Loucy (cell line): ENCODE measurements around the gene TOB1.

Source experiments
- H2AFZ ChIP-seq: fragments of 200-600 bp; sonication (generic); 2 replicates; pipeline ENCODE4 v1.6.0; 2016; ENCODE audit warnings: antibody characterized with exemption, mild to moderate bottlenecking, low read length, moderate library complexity
- H3F3A ChIP-seq: fragments of 200-600 bp; 2 replicates; pipeline ENCODE4 v1.6.0; 2016; ENCODE audit warnings: antibody characterized with exemption, low read depth, mild to moderate bottlenecking
- H3K27me3 ChIP-seq: fragments of 200-600 bp; sonication (generic); 2 replicates; pipeline ENCODE4 v1.6.1; 2014; ENCODE audit warnings: low read length, mild to moderate bottlenecking; ENCODE audit not compliant: insufficient read depth, poor library complexity, severe bottlenecking
- H3K36me3 ChIP-seq: fragments of 200-600 bp; sonication (generic); 2 replicates; pipeline ENCODE4 v1.6.1; 2016; ENCODE audit warnings: low read length; ENCODE audit not compliant: insufficient read depth
- H3K4me1 ChIP-seq: fragments of 200-600 bp; sonication (generic); 2 replicates; pipeline ENCODE4 v1.5.1; 2014; ENCODE audit warnings: low read length, mild to moderate bottlenecking; ENCODE audit not compliant: insufficient read depth, poor library complexity, severe bottlenecking
- H3K4me2 ChIP-seq: fragments of 200-600 bp; sonication (generic); 2 replicates; pipeline ENCODE4 v1.6.0; 2014; ENCODE audit warnings: antibody characterized with exemption, low read length, low read depth, mild to moderate bottlenecking; ENCODE audit not compliant: poor library complexity, severe bottlenecking
- H3K4me3 ChIP-seq: fragments of 200-600 bp; sonication (generic); 2 replicates; pipeline ENCODE4 v1.5.1; 2014; ENCODE audit warnings: low read length, mild to moderate bottlenecking, mixed read lengths; ENCODE audit not compliant: poor library complexity, severe bottlenecking
- H3K79me2 ChIP-seq: fragments of 200-600 bp; sonication (generic); 2 replicates; pipeline ENCODE4 v1.6.1; 2014; ENCODE audit warnings: low read length; ENCODE audit not compliant: insufficient read depth
- H3K9ac ChIP-seq: fragments of 200-600 bp; sonication (generic); 2 replicates; pipeline ENCODE4 v1.6.0; 2014; ENCODE audit warnings: mild to moderate bottlenecking, low read depth, low read length, moderate library complexity; ENCODE audit not compliant: poor library complexity, severe bottlenecking
- H3K9me2 ChIP-seq: fragments of 200-600 bp; sonication (generic); replicated peaks from 2 replicates; pipeline ENCODE4 v1.6.1; 2016; ENCODE audit warnings: low read depth, low read length, mixed read lengths
- H3K9me3 ChIP-seq: fragments of 200-600 bp; sonication (generic); 2 replicates; pipeline ENCODE4 v1.6.1; 2014; ENCODE audit warnings: mild to moderate bottlenecking, antibody characterized with exemption, low read length, low read depth; ENCODE audit not compliant: insufficient read depth
- H4K20me1 ChIP-seq: fragments of 200-600 bp; sonication (generic); 2 replicates; pipeline ENCODE4 v1.6.0; 2014; ENCODE audit warnings: antibody characterized with exemption, low read length, mild to moderate bottlenecking; ENCODE audit not compliant: insufficient read depth, poor library complexity, severe bottlenecking
- CTCF ChIP-seq: fragments of 200-600 bp; sonication (generic); conservative IDR thresholded peaks from 2 replicates; pipeline ENCODE4 v1.5.1; 2014; ENCODE audit warnings: mild to moderate bottlenecking, antibody characterized with exemption, low read length
- EZH2phosphoT487 ChIP-seq: fragments of 200-600 bp; IDR thresholded peaks from 2 replicates; pipeline ENCODE4 v1.6.1; 2018; ENCODE audit warnings: antibody characterized with exemption, mild to moderate bottlenecking, moderate library complexity, borderline replicate concordance

The TOB1 gene

GRCh38 chr17:50824429-50824828 lies 41.7 kb downstream of the TOB1 start:
- Histone ChIP-seq H3F3A (no peaks in the 10 kb centered on the region), H3K36me3 (no peaks in the 10 kb centered on the region), H3K79me2 (no peaks in the 10 kb centered on the region), H3K9me3 (no peaks in the 10 kb centered on the region), H3K4me3 (no peak overlapping the region), H3K27me3 (no peaks in the 10 kb centered on the region), H3K9ac (no peak overlapping the region), H4K20me1 (no peaks in the 10 kb centered on the region), H3K4me2 (no peak overlapping the region), H3K9me2 (no peaks in the 10 kb centered on the region), H2AFZ (no peak overlapping the region), H3K4me1 (no peaks in the 10 kb centered on the region)
- no peak for TF ChIP-seq EZH2phosphoT487
- TF ChIP-seq CTCF = no peak

GRCh38 chr17:50822550-50822949 lies 43.6 kb downstream of the TOB1 start:
- H3K9ac ChIP-seq = no peak overlapping the region
- H2AFZ ChIP-seq = no peak overlapping the region
- TF ChIP-seq EZH2phosphoT487 (no peak), CTCF (no peak)
- H3K79me2 ChIP-seq = no peaks in the 10 kb centered on the region
- H4K20me1 ChIP-seq = no peaks in the 10 kb centered on the region
- H3K9me2 ChIP-seq = no peaks in the 10 kb centered on the region
- H3F3A ChIP-seq = no peaks in the 10 kb centered on the region
- peaks cover 3% of the 10 kb centered on the region for H3K4me1 ChIP-seq
- no peak overlapping the region for H3K4me2 ChIP-seq
- H3K4me3 ChIP-seq = no peak overlapping the region
- H3K9me3 ChIP-seq = no peaks in the 10 kb centered on the region
- no peaks in the 10 kb centered on the region for H3K36me3 ChIP-seq
- no peaks in the 10 kb centered on the region for H3K27me3 ChIP-seq

GRCh38 chr17:50820651-50821050 lies 45.5 kb downstream of the TOB1 start:
- Histone ChIP-seq H3F3A (no peaks in the 10 kb centered on the region), H3K4me3 (no peak overlapping the region), H3K9me3 (no peaks in the 10 kb centered on the region), H3K36me3 (no peaks in the 10 kb centered on the region), H3K9ac (no peak overlapping the region), H2AFZ (no peak overlapping the region), H3K27me3 (no peaks in the 10 kb centered on the region), H3K9me2 (no peaks in the 10 kb centered on the region), H4K20me1 (no peaks in the 10 kb centered on the region), H3K4me1 (peaks cover 3% of the 10 kb centered on the region), H3K79me2 (no peaks in the 10 kb centered on the region), H3K4me2 (no peak overlapping the region)
- no peak for TF ChIP-seq CTCF
- TF ChIP-seq EZH2phosphoT487 = no peak
